Erythroblast (primary cell): Measurements from ENCODE around the gene GALNT10.

Experiments used
- GATA1 ChIP-seq: IDR thresholded peaks from 2 replicates; pipeline ENCODE4 v1.6.1; 2011; ENCODE audit warnings: low read depth, mild to moderate bottlenecking, control low read depth, low read length, moderate library complexity
- POLR2A ChIP-seq: IDR thresholded peaks from 2 replicates; pipeline ENCODE4 v1.6.1; 2011; ENCODE audit warnings: mild to moderate bottlenecking, low read length

DNA sequence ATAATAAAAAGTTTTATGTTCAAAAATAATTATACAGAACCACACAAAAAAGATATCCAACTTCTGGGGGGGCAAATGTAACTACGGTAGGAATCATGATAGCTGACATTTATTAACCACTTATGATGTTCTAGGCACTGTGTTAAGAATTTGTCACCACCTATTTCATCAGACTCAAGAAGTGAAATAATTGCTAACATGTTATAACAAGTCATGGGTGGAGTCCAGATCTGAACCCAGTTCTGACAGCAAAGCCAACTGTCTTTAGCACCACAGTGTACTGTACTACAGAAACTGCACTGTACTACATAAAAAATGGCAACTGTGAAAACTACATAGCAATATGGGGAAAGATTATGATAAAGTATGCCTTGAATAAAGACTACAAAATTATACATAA lies 252.3 kb downstream of the GALNT10 start:
- TF ChIP-seq POLR2A (no peak), GATA1 (no peak)
